Prostate gland (tissue), 2 donors: ENCODE data around the gene ZNF827.

ENCODE experiments used
- CTCF ChIP-seq, 4 experiments: fragments of 200-600 bp in 2 of 4; fragments of 450-650 bp in 2 of 4; sonication (generic) in 2 of 4; IDR thresholded peaks; 1 replicate in 3 of 4; 2 replicates in 1 of 4; pipeline ENCODE4 v1.5.1; 2016 to 2019; ENCODE audit warnings: antibody characterized with exemption in 4 of 4, mild to moderate bottlenecking in 2 of 4, moderate library complexity in 2 of 4
- POLR2AphosphoS5 ChIP-seq: sonication (generic); formaldehyde crosslinking; IDR thresholded peaks from one replicate; pipeline ENCODE4 v1.6.1; 2017; ENCODE audit warnings: antibody characterized with exemption

GRCh38 chr4:145845118-145845517 is 93.5 kb downstream of the ZNF827 start:
- TF ChIP-seq POLR2AphosphoS5: no peak
- no peak for TF ChIP-seq CTCF (IDR thresholded peaks at IDR 0.05)
